H7 (cell line): ENCODE results near the gene ZCCHC7. TPM values are rescaled to one million over a fixed set of nuclear protein-coding genes. Genes with fewer than 3 reads are reported as not detected.

ENCODE experiments used
- DNase-seq: peaks from one replicate; pipeline ENCODE4 v3.0.0; 2012
- H3K27me3 ChIP-seq: 2 replicates; pipeline ENCODE4 v1.6.0; 2011; ENCODE audit warnings: mild to moderate bottlenecking, low read length; ENCODE audit not compliant: control insufficient read depth, insufficient read depth
- H3K36me3 ChIP-seq: replicated peaks from 2 replicates; pipeline ENCODE4 v1.5.1; 2011; ENCODE audit warnings: low read length; ENCODE audit not compliant: control insufficient read depth, insufficient read depth
- H3K4me3 ChIP-seq: 2 replicates; pipeline ENCODE4 v1.5.1; 2011; ENCODE audit warnings: low read depth, mild to moderate bottlenecking, control low read depth, low read length, moderate library complexity; ENCODE audit not compliant: insufficient read depth
- total RNA-seq: library from RNA; depleted of rRNA; stranded (reverse); fragments of >200 nt; shearing (Covaris generic); gene quantifications from 2 replicates; pipeline ENCODE4 v1.2.3, GENCODE V29; 2014; rRNA removed

The ZCCHC7 gene
- total RNA-seq, 1 experiment from 2014 or later, result 20.5 TPM

DNA sequence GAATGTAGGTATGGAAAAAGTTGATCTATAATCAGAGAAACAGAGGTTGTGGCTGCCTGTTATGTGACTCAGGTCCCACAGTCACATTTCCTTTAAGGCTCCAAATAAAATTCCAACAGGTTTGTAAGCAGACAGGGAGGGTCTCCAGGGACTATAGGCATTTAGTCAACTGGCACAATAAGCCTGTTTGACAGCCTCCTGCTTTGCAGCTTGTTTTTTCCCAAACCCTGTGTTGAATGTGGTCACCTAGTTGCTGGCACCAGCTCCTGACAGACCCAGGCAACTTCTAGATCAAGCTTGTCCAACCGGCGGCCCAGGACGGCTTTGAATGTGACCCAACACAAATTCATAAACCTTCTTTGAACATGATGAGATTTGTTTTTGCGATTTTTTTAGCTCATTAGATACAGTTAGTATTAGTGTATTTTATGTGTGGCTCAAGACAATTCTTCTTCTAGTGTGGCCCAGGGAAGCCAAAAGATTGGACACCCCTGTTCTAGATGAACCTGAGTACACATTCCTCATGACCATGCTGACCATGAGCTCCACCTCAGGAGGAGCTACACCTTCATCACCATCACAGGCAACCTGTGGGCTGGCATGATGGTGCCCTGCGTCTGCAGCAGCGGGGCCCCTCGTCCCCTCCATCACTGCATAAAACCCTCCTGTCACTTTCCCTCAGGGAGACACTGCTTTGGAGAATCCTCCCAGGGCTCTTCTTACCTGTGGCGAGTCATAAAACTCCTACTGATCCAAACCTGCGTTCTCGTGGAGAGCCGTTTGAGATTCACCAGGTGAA, 286.4 kb downstream of the ZCCHC7 start:
- Histone ChIP-seq H3K4me3 (no peak overlapping the region), H3K36me3 (no peaks in the 10 kb centered on the region), H3K27me3 (no peaks in the 10 kb centered on the region)
- no peak for DNase-seq

- DNase-seq, result no peak
- Histone ChIP-seq H3K4me3 (no peak overlapping the region), H3K36me3 (no peaks in the 10 kb centered on the region), H3K27me3 (no peaks in the 10 kb centered on the region)
Observed at GRCh38 chr9:37407468-37407867, 287.1 kb downstream of the ZCCHC7 start.

Other genes with a start within 250 kb of the ZCCHC7 start
- gene PAX5, start 86.3 kb upstream of the ZCCHC7 start, total RNA-seq, result 1.7 and 4.7 TPM in 2 replicates